GM12878 (cell line): ENCODE results near the gene PKN3. TPM values are rescaled to one million over a fixed set of nuclear protein-coding genes. Genes with fewer than 3 reads are reported as not detected.

ENCODE experiments used
- ATAC-seq: fragments of 200-7000 bp; cut with Tn5 transposase; 3 replicates; pipeline ENCODE4 v1.9.1; 2020; ENCODE audit warnings: mild to moderate bottlenecking, moderate library complexity
- BruUV-seq: library from RNA; stranded (reverse); fragments of 400-500 nt; replicated peaks from 2 replicates; lab custom pipeline; 2021; lab: Mats Ljungman, UMichigan
- CTCF ChIA-PET: fragments of 300-600 bp; sonication (Branson Sonifier 250); formaldehyde crosslinking; extraction: SDS; loops from one replicate; lab custom pipeline; 2021; ENCODE audit warnings: inconsistent platforms; lab: Yijun Ruan, JAX
- POLR2A ChIA-PET: fragments of 350-600 bp; formaldehyde crosslinking; extraction: SDS; loops from one replicate; lab custom pipeline; 2021; ENCODE audit warnings: inconsistent platforms; lab: Charles Lee
- RAD21 ChIA-PET: fragments of 300-600 bp; sonication (Branson Sonifier 250); formaldehyde crosslinking; loops from one replicate; lab custom pipeline; 2023; ENCODE audit warnings: antibody characterized with exemption; ENCODE audit not compliant: unreplicated experiment; lab: Charles Lee
- SMC1A ChIA-PET: fragments of 300-600 bp; sonication (Branson Sonifier 250); formaldehyde crosslinking; loops from one replicate; lab custom pipeline; 2023; ENCODE audit not compliant: unreplicated experiment, uncharacterized antibody; lab: Charles Lee
- DNase-seq: peaks from one replicate; pipeline ENCODE4 v3.0.0-alpha.2; 2011; ENCODE audit warnings: low read depth, low spot score
- FAIRE-seq: peaks from 3 replicates; lab custom pipeline; 2011; peaks lifted over from hg19 to GRCh38; lab: Jason Lieb, UNC
- H2AFZ ChIP-seq: 2 replicates; pipeline ENCODE4 v1.6.0; 2011; ENCODE audit warnings: low read depth, low read length, control low read depth; ENCODE audit not compliant: control insufficient read depth
- H3K27ac ChIP-seq: 2 replicates; pipeline ENCODE4 v1.5.1; 2011; ENCODE audit warnings: control low read depth; ENCODE audit not compliant: control insufficient read depth, insufficient read depth
- H3K27me3 ChIP-seq, 2 experiments: replicated peaks in 1 of 2; 2 replicates each; pipeline versions ENCODE4 v1.6.0 to v1.6.1; 2011; ENCODE audit warnings: low read length in 1 of 2; ENCODE audit not compliant: control insufficient read depth in 2 of 2, insufficient read depth in 2 of 2
- H3K36me3 ChIP-seq, 2 experiments: 2 replicates each; pipeline ENCODE4 v1.5.1; 2011; ENCODE audit warnings: low read length in 1 of 2; ENCODE audit not compliant: control insufficient read depth in 2 of 2, insufficient read depth in 2 of 2
- H3K4me1 ChIP-seq: 2 replicates; pipeline ENCODE4 v1.6.1; 2011; ENCODE audit warnings: mild to moderate bottlenecking, low read length, moderate library complexity, mixed read lengths; ENCODE audit not compliant: control insufficient read depth, insufficient read depth
- H3K4me2 ChIP-seq: 2 replicates; pipeline ENCODE4 v1.6.0; 2011; ENCODE audit warnings: control low read depth; ENCODE audit not compliant: control insufficient read depth, insufficient read depth
- H3K4me3 ChIP-seq: fragments of 200-600 bp; sonication (generic); 2 replicates; pipeline ENCODE4 v1.5.1; 2016
- H3K79me2 ChIP-seq: 2 replicates; pipeline ENCODE4 v1.6.0; 2011; ENCODE audit warnings: low read length; ENCODE audit not compliant: control insufficient read depth, insufficient read depth
- H3K9ac ChIP-seq: 2 replicates; pipeline ENCODE4 v1.8.0; 2011; ENCODE audit warnings: low read length, control low read depth, mixed read lengths; ENCODE audit not compliant: control insufficient read depth, insufficient read depth
- H3K9me3 ChIP-seq: replicated peaks from 3 replicates; pipeline ENCODE4 v1.5.1; 2011; ENCODE audit warnings: mild to moderate bottlenecking, low read length; ENCODE audit not compliant: control insufficient read depth, insufficient read depth
- H4K20me1 ChIP-seq: 2 replicates; pipeline ENCODE4 v1.6.0; 2011; ENCODE audit not compliant: control insufficient read depth, insufficient read depth
- ATF7 ChIP-seq: fragments of 450-650 bp; IDR thresholded peaks from 2 replicates; pipeline ENCODE4 v1.6.1; 2016; ENCODE audit warnings: low read depth, mild to moderate bottlenecking
- CEBPB ChIP-seq, 2 experiments: fragments of 150-350 bp in 1 of 2; IDR thresholded peaks; 2 replicates each; pipeline ENCODE4 v1.6.1; 2012 to 2014; ENCODE audit warnings: low read depth in 2 of 2, low read length in 2 of 2, borderline replicate concordance in 1 of 2, inconsistent platforms in 1 of 2
- CHD1 ChIP-seq: IDR thresholded peaks from 2 replicates; pipeline ENCODE4 v1.6.1; 2012; ENCODE audit warnings: low read depth, low read length, improper control_type of control experiment
- CUX1 ChIP-seq: IDR thresholded peaks from 2 replicates; pipeline ENCODE4 v1.6.1; 2012; ENCODE audit warnings: improper control_type of control experiment, low read depth, low read length; ENCODE audit not compliant: insufficient replicate concordance
- EED ChIP-seq: sonication (generic); IDR thresholded peaks from 2 replicates; pipeline ENCODE4 v1.6.1; 2016; ENCODE audit warnings: antibody characterized with exemption, low read depth
- JUNB ChIP-seq: IDR thresholded peaks from 2 replicates; pipeline ENCODE4 v1.6.1; 2016; ENCODE audit warnings: antibody characterized with exemption, mild to moderate bottlenecking
- NBN ChIP-seq: fragments of 450-650 bp; IDR thresholded peaks from 2 replicates; pipeline ENCODE4 v1.6.1; 2016
- NFXL1 ChIP-seq: fragments of 450-650 bp; IDR thresholded peaks from 2 replicates; pipeline ENCODE4 v1.6.1; 2017; ENCODE audit warnings: antibody characterized with exemption, mild to moderate bottlenecking, borderline replicate concordance
- NRF1 ChIP-seq: conservative IDR thresholded peaks from 2 replicates; pipeline ENCODE4 v1.6.1; 2011; ENCODE audit warnings: mild to moderate bottlenecking, low read depth, low read length, improper control_type of control experiment
- POLR2AphosphoS5 ChIP-seq: IDR thresholded peaks from 2 replicates; pipeline ENCODE4 v1.6.1; 2011; ENCODE audit warnings: mild to moderate bottlenecking, low read length, inconsistent platforms
- RB1 ChIP-seq: fragments of 450-650 bp; formaldehyde crosslinking; IDR thresholded peaks from 2 replicates; pipeline ENCODE4 v1.6.1; 2017; ENCODE audit warnings: mild to moderate bottlenecking, borderline replicate concordance
- SP1 ChIP-seq: IDR thresholded peaks from one replicate; pipeline ENCODE4 v1.6.1; 2011; ENCODE audit warnings: low read depth, low read length
- STAT3 ChIP-seq: IDR thresholded peaks from 2 replicates; pipeline ENCODE4 v1.6.1; 2011; ENCODE audit warnings: low read depth, low read length, improper control_type of control experiment
- TAF1 ChIP-seq: IDR thresholded peaks from 2 replicates; pipeline ENCODE4 v1.6.1; 2011; ENCODE audit warnings: mild to moderate bottlenecking, low read depth, low read length, borderline replicate concordance
- TCF3 ChIP-seq: IDR thresholded peaks from 2 replicates; pipeline ENCODE4 v1.6.1; 2012; ENCODE audit warnings: low read depth, mild to moderate bottlenecking, low read length, borderline replicate concordance; ENCODE audit not compliant: insufficient read depth
- YBX1 ChIP-seq: fragments of 450-650 bp; IDR thresholded peaks from 2 replicates; pipeline ENCODE4 v1.6.1; 2016; ENCODE audit warnings: antibody characterized with exemption
- ZNF274 ChIP-seq: IDR thresholded peaks from one replicate; pipeline ENCODE4 v1.8.0; 2011; ENCODE audit not compliant: insufficient read length, insufficient read depth
- WGBS: methylation state at CpG from one replicate; pipeline ENCODE4 v1.1.6; 2016; ENCODE audit warnings: low lambda C conversion rate; ENCODE audit not compliant: insufficient replicate concordance, insufficient coverage; ENCODE audit errors: missing lambda C conversion rate; 5-methylcytosine and 5-hydroxymethylcytosine counted together
- in situ Hi-C: fragments of 300-500 bp; cut with MboI; formaldehyde crosslinking; loops from 9 replicates; pipeline ENCODE4 v1.14.3; 2018; ENCODE audit warnings: mixed read lengths
- intact Hi-C: fragments of 100-400 bp; cut with micrococcal nuclease; formaldehyde crosslinking; loops from one replicate; pipeline ENCODE4 v1.14.2; 2022; ENCODE audit not compliant: unreplicated experiment
- polyA plus RNA-seq, 11 experiments: library from polyadenylated mRNA; depleted of rRNA in 4 of 11; unstranded in 6 of 11; stranded (reverse) in 5 of 11; fragments of >200 nt; fragmentation: Nextera tagmentation in 4 of 11; fragmentation: Illumina TruSeq in 1 of 11; extraction: Ambion mirVana in 4 of 11; extraction: Trizol in 1 of 11; gene quantifications; 1 replicate in 1 of 11; 2 replicates in 10 of 11; pipeline versions ENCODE4 v1.2.1 to v1.2.3, GENCODE V29; 2011 to 2016; ENCODE audit warnings: inconsistent platforms in 2 of 11, missing spikeins in 2 of 11, low read depth in 1 of 11
- total RNA-seq, 4 experiments: library from RNA; depleted of rRNA in 3 of 4; stranded (reverse); fragments of >200 nt in 3 of 4; fragmentation: Illumina TruSeq in 1 of 4; extraction: Trizol in 1 of 4; gene quantifications; 2 replicates each; pipeline versions ENCODE4 v1.2.1 to v1.2.3, GENCODE V29; 2013 to 2021

The PKN3 gene
- total and polyA plus RNA-seq, 10 of the 15 experiments (the other 5 are each of a cell fraction or from before 2014, with no cell fraction given) = 0.35 to 11.0 (median 3.3) TPM

DNA sequence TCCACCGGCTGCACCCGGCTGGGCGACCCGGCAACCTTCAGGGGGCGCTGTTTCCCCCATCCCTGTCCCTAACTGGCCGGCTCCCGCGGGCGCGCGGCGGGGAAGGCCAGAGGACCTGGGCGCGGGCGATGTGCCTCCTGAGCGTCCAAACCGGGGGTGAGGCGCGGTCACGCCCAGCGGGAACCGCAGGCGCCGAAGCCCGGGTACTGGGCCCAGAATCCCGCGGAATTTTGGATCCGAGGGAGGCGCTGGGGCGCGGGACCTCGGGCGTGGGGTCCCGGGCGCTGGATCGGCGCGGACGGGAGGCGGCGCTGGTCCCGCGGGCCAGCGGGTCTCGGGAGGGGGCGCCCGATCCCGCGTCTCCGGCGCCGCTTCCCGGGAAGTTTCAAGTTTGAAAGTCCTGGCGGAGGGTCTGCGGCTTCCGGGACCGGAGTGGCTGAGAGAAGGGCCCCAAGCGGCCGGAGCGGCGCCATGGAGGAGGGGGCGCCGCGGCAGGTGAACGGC is at the start of gene PKN3 (continued):
- no peak for TF ChIP-seq ZNF274
- TF ChIP-seq STAT3 = no peak
- TF ChIP-seq TCF3 = 0 out of 2 replicates have a peak, but pooled peaks have one; percentile 68
- TF ChIP-seq NFXL1 = no peak
- TF ChIP-seq ATF7 = no peak
- TF ChIP-seq RB1 = peak; percentile 96; the same call in 1 of the 2 replicates
- no peak for TF ChIP-seq JUNB
- TF ChIP-seq CHD1 = no peak
- TF ChIP-seq, all 136 proteins: peak for 33

- CTCF ChIA-PET = interaction anchor here (0.8 kb wide), 1 partner anchor 39 kb away, joined by 3 read pairs; no protein-coding TSS in a partner anchor
- peaks cover 3% of the 10 kb centered on the region; the same call in 1 of the 2 replicates for H3K4me1 ChIP-seq
- BruUV-seq = no TSS peak
- no peaks in the 10 kb centered on the region for H3K9me3 ChIP-seq
- SMC1A ChIA-PET = interaction anchor here (1.6 kb wide), 1 partner anchor 8 kb away, joined by 5 read pairs; no protein-coding TSS in a partner anchor
- no peak overlapping the region for H2AFZ ChIP-seq
- no peak overlapping the region for H3K9ac ChIP-seq
- H3K4me3 ChIP-seq = no peak overlapping the region
- POLR2A ChIA-PET = interaction anchor here (0.7 to 1.9 kb wide), 7 partner anchors 8 to 31 kb away, joined by 3 to 8 read pairs (median 4); no protein-coding TSS in a partner anchor
- no peaks in the 10 kb centered on the region for H3K36me3 ChIP-seq
- H4K20me1 ChIP-seq = no peaks in the 10 kb centered on the region
- 98% methylated on average over 8 of the region's 8 CpGs for WGBS
- RAD21 ChIA-PET = interaction anchor here (0.7 to 2.6 kb wide), 2 partner anchors 11 to 15 kb away, joined by 3 to 7 read pairs; no protein-coding TSS in a partner anchor
- no peak for DNase-seq
- no peaks in the 10 kb centered on the region for H3K27me3 ChIP-seq
- no peak overlapping the region for H3K4me2 ChIP-seq
- no peaks in the 10 kb centered on the region; the same call in 1 of the 2 replicates for H3K79me2 ChIP-seq
- in situ Hi-C loops = no loop called here
- TF ChIP-seq POLR2AphosphoS5 = no peak
- no peak for TF ChIP-seq SP1
- no peak for TF ChIP-seq CEBPB (IDR thresholded peaks at IDR 0.05; ENCODE audit: borderline replicate concordance in 1 of 2, low read depth in 2 of 2, low read length in 2 of 2)
- no peak for TF ChIP-seq EED
- no peak for TF ChIP-seq CUX1
- TF ChIP-seq NBN = no peak
- TF ChIP-seq YBX1 = no peak
- TF ChIP-seq NRF1 = no peak
- TF ChIP-seq TAF1 = no peak
- TF ChIP-seq, all 136 proteins: peak for 0
- ATAC-seq = no peak
- FAIRE-seq = no peak
- intact Hi-C loops = loop anchor here (10.0 kb wide), 1 partner anchor 121 kb away; the partner anchor contains the start of gene ZER1
- no peak overlapping the region for H3K27ac ChIP-seq
These were observed 48.4 kb upstream of the PKN3 start for GRCh38 chr9:128653908-128654307.
